Cerebellar nuclear complex (tissue), 1 donor: ENCODE measurements around the gene SIM2.

Experiments used
- DNase-seq, 2 experiments: peaks; one replicate each; lab custom pipeline; 2025; lab: John Stamatoyannopoulos, UW

Gene SIM2

GRCh38 chr21:36738489-36739126 is 39.7 kb downstream of the SIM2 start:
- no peak for DNase-seq

- DNase-seq, result no peak
These were observed 42.6 kb downstream of the SIM2 start for GRCh38 chr21:36741506-36741905.

GRCh38 chr21:36743008-36743407 is 44.1 kb downstream of the SIM2 start:
- no peak for DNase-seq

- DNase-seq, result no peak
These were observed 44.5 kb downstream of the SIM2 start for GRCh38 chr21:36743446-36743845.

- DNase-seq, result no peak
These were observed 45.3 kb downstream of the SIM2 start for GRCh38 chr21:36744190-36744559.

- no peak for DNase-seq
These were observed 45.8 kb downstream of the SIM2 start for GRCh38 chr21:36744560-36745231.

- no peak for DNase-seq
These were observed 46.5 kb downstream of the SIM2 start for GRCh38 chr21:36745459-36745858.

GRCh38 chr21:36747041-36747814 is 48.3 kb downstream of the SIM2 start:
- DNase-seq, result no peak

- DNase-seq, result no peak
These were observed 49.0 kb downstream of the SIM2 start for GRCh38 chr21:36747815-36748383.

- no peak for DNase-seq
These were observed 51.1 kb downstream of the SIM2 start for GRCh38 chr21:36749935-36750575.

- no peak for DNase-seq
These were observed 51.7 kb downstream of the SIM2 start for GRCh38 chr21:36750576-36750959.

- no peak for DNase-seq
These were observed 52.5 kb downstream of the SIM2 start for GRCh38 chr21:36751383-36751782.

GRCh38 chr21:36753556-36753955 is 54.6 kb downstream of the SIM2 start:
- DNase-seq, result no peak

GRCh38 chr21:36754241-36754898 is 55.5 kb downstream of the SIM2 start:
- DNase-seq, result no peak

- DNase-seq, result no peak
These were observed 57.6 kb downstream of the SIM2 start for GRCh38 chr21:36756527-36756926.

GRCh38 chr21:36757196-36757595 is 58.3 kb downstream of the SIM2 start:
- DNase-seq, result no peak

GRCh38 chr21:36759348-36760083 is 60.6 kb downstream of the SIM2 start:
- DNase-seq, result no peak

- no peak for DNase-seq
These were observed 62.8 kb downstream of the SIM2 start for GRCh38 chr21:36761685-36762084.

- DNase-seq, result no peak
These were observed 63.7 kb downstream of the SIM2 start for GRCh38 chr21:36762642-36763041.

- DNase-seq, result no peak
These were observed 64.4 kb downstream of the SIM2 start for GRCh38 chr21:36763305-36763704.

- no peak for DNase-seq
These were observed 66.3 kb downstream of the SIM2 start for GRCh38 chr21:36765229-36765628.
